ENCODE measurements around the gene F2RL3.

- TF ChIP-seq, protein P1, sequence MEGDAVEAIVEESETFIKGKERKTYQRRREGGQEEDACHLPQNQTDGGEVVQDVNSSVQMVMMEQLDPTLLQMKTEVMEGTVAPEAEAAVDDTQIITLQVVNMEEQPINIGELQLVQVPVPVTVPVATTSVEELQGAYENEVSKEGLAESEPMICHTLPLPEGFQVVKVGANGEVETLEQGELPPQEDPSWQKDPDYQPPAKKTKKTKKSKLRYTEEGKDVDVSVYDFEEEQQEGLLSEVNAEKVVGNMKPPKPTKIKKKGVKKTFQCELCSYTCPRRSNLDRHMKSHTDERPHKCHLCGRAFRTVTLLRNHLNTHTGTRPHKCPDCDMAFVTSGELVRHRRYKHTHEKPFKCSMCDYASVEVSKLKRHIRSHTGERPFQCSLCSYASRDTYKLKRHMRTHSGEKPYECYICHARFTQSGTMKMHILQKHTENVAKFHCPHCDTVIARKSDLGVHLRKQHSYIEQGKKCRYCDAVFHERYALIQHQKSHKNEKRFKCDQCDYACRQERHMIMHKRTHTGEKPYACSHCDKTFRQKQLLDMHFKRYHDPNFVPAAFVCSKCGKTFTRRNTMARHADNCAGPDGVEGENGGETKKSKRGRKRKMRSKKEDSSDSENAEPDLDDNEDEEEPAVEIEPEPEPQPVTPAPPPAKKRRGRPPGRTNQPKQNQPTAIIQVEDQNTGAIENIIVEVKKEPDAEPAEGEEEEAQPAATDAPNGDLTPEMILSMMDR (optimal IDR thresholded peaks at IDR 0.05 in 1 of 3, IDR thresholded peaks at IDR 0.05 in 1 of 3, conservative IDR thresholded peaks at IDR 0.05 in 1 of 3; ENCODE audit: extremely low read depth in 1 of 3, insufficient read depth in 2 of 3, low read length in 3 of 3): no peak
- TF ChIP-seq EZH2 (IDR thresholded peaks at IDR 0.05; ENCODE audit: low read length): no peak
Measured at GRCh38 chr19:16915734-16916133, 26.9 kb downstream of the F2RL3 start.

All from keratinocyte (primary cell).